Activated CD8-positive, alpha-beta memory T cell treated with anti-CD3 and anti-CD28 coated beads for 4 hours (primary cell): ENCODE measurements around the gene PPP1R12B.
"Not testable (repeated sequence)": the region's sequence is repeated elsewhere in the genome, so short reads cannot be mapped to it uniquely, and the experiment has no call there.

Experiments
- DNase-seq, 2 donors: peaks; one replicate each; pipeline ENCODE4 v3.0.0-alpha.2; 2020; ENCODE audit warnings: low read depth in 2 of 2

Gene PPP1R12B

DNA sequence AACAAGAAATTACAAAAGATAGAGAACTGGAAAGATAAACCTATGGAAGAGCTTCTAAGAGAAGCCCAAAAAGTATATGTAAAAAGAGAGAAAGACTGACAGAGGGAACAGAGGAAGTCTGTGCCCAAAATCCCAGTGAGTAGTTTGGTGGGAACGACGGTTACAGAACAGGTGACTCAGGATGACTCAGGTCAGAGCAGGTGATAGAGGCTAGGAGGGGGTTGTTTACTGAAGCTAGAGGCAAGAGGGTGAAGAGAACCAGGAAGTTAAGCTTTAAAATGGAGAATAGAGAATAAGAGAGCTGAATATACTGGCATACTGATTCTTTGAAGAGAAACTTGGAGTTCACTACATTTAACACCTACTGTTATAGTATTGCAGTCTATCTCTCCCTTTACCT lies 134.9 kb downstream of the PPP1R12B start:
- not testable (repeated sequence) for DNase-seq

GRCh38 chr1:202484032-202484431 lies 135.5 kb downstream of the PPP1R12B start:
- DNase-seq = not testable (repeated sequence)

- not testable (repeated sequence) for DNase-seq
Observed at GRCh38 chr1:202484820-202485219, 136.3 kb downstream of the PPP1R12B start.

GRCh38 chr1:202488178-202488649 lies 139.7 kb downstream of the PPP1R12B start:
- DNase-seq = not testable (repeated sequence)

DNA sequence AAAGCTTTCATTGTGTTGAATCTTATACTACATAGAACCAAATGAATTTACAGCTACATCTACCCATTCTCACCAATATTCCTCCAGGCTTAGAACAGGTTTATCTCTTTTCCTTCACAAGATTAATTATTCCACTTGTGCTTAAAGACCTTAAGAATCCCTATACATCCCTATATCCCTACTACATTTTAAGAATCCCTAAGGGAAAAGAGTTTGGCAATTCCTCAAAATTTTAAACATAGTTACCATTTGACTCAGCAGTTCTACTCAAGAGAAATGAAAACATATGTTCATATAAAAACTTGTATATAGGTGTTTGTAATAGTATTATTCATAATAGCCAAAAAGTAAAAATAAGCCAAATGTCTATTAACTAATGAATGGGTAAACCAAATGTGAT lies 140.6 kb downstream of the PPP1R12B start:
- not testable (repeated sequence) for DNase-seq

DNA sequence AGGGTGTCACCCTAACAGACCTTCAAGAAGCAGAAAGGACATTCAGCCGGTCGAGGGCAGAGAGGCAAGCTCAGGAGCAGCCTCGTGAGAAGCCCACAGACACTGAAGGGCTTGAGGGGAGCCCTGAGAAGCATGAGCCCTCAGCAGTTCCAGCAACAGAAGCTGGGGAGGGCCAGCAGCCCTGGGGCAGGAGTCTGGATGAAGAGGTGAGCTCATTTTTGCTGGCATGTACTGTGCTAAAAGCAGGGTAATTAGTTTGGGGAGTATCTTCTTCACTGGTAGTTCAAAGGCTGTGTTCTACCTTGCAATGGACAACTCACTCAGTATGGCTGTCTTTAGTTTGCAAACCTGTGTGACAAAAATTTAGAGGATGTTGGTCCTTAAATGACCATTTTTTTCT lies 144.6 kb downstream of the PPP1R12B start:
- not testable (repeated sequence) for DNase-seq

GRCh38 chr1:202498542-202498941 lies 150.0 kb downstream of the PPP1R12B start:
- no peak for DNase-seq

DNA sequence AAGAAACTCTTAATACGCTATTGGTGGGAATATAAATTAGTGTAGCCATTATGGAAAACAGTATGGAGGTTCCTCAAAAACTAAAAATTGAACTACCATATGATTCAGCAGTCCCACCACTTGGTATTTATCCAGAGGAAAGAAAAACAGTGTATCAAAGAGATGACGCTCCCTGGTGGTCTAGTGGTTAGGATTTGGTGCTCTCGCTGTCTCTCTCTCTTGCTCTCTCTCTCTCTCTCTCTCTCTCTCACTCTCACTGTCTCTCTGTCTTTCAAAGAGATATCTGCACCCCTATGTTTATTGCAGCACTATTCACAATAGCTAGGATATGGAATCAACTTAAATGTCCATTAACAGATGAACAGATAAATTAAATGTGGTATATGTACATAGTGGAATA lies 151.5 kb downstream of the PPP1R12B start:
- not testable (repeated sequence) for DNase-seq

DNA sequence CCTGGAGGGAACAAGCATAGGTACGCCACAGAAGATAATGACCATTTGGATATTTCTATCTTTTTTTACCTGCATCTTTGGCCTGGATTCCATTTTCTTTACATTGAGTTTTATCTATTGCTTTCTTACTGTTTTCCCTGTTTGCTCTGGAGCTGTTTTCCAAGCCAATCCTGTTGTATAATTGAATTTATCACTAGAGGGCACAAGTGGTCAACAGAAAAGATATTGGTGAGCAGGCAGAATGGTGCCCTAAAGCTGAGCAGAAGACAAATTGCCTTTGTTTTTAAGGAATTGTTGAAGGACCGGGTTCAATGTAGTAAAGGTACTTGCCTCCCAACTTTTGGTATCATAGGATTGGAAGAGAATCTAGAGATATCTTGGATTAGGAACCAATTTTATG lies 152.8 kb downstream of the PPP1R12B start:
- DNase-seq = no peak

- no peak for DNase-seq
Observed at GRCh38 chr1:202505356-202505755, 156.9 kb downstream of the PPP1R12B start.

DNA sequence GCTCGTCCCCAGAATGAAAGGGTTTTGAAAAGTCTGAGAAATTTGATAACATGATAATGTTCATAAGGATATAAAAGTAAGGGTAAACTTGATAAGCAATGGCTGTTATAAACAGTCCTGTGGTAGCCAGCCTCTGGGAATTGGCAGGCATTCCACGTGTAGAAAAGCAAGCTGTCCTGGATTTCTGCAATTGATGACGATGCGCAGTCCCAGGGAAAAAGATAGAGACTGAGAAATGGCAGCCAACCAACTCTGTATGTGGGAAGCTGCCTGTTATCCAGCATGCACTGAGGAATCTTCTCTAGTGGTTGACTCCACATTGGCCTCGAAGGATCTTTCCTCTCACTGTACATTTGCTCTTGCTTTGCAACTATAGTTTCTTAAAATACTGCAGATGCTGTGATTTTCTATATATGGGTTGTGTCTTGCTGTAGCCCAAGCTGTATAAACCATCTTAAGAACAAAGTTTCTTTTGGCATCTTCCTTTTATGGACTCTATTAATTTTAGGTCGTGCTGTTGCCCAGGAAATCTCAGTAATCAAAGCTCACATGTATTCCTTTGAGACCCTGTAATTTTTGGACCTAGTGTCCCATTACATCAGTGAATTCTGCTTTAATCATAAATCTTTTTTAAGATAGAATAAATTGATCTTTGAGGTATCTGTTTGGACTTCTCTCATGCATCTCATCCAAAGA lies 157.5 kb downstream of the PPP1R12B start:
- DNase-seq = not testable (repeated sequence)

DNA sequence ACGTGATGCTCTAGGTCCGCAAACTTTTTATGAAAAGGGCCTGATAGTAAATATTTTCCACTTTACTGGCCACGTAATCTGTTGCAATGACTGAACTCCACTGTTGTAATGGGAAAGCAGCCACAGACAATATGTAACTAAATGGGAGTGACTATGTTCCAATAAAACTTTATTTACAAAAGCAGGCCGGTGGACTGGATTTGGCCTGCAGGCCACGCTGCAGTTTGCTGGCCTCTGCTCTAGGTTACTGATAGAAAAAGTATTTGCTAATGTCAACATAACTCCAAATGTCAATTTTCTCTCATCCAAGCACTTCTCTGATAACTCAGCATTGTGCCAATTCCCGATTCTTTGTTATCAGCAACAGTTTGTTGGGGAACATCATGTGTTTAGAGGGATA lies 160.4 kb downstream of the PPP1R12B start:
- not testable (repeated sequence) for DNase-seq

DNA sequence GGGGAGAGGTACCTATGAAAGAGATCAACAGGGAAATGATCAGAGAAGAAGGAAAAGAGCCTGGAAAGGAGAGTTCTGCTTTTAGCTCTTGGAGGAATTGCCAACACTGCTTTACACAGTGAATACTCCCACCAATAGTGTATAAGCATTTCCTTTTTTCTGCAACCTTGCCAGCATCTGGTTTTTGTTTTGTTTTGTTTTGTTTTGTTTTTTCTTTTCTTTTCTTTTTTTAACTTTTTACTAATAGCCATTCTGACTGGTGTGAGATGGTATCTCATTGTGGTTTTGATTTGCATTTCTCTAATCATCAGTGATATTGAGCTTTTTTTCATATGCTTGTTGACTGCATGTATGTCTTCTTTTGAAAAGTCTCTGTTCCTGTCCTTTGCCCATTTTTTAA lies 165.4 kb downstream of the PPP1R12B start:
- not testable (repeated sequence) for DNase-seq

- no peak for DNase-seq
Observed at GRCh38 chr1:202516434-202516877, 168.0 kb downstream of the PPP1R12B start.

DNA sequence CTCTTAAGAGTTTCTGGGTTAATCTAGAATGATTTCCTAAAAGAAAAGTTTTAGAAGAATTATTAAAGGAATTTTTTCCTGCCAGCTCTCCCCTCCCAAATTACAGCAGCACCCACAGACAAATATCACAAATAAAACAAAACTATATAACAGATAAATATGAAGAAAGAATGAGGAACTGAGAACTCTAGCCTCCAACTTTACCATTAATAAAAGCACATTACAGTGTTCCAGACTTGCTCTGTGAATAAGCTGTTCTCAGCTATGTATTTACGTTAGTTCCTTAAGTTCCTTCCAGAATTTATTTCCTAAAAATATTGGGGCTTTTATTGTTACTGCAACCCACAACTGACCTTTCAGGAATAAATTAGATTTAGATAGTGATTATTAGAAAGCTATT lies 168.6 kb downstream of the PPP1R12B start:
- not testable (repeated sequence) for DNase-seq

- DNase-seq = not testable (repeated sequence)
Observed at GRCh38 chr1:202518180-202518579, 169.7 kb downstream of the PPP1R12B start.

DNA sequence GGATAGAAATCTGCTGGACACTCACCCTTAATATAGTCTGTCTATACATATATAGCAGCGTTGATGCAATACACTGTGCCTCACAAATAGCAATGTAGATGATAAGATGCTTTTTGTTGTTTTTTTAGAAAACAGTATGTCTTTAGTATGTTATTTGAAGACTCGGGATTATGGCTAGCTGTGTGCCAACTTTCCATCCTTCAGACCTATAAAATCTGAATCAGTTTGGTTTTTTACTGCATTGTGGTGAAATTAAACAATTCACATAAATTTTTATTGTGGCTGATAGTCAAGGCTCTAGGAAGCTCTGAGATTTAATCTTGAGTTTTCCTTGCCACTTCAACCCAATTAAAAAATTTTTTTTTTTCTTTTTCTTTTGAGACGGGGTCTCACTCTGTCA lies 170.4 kb downstream of the PPP1R12B start:
- DNase-seq = not testable (repeated sequence)

DNA sequence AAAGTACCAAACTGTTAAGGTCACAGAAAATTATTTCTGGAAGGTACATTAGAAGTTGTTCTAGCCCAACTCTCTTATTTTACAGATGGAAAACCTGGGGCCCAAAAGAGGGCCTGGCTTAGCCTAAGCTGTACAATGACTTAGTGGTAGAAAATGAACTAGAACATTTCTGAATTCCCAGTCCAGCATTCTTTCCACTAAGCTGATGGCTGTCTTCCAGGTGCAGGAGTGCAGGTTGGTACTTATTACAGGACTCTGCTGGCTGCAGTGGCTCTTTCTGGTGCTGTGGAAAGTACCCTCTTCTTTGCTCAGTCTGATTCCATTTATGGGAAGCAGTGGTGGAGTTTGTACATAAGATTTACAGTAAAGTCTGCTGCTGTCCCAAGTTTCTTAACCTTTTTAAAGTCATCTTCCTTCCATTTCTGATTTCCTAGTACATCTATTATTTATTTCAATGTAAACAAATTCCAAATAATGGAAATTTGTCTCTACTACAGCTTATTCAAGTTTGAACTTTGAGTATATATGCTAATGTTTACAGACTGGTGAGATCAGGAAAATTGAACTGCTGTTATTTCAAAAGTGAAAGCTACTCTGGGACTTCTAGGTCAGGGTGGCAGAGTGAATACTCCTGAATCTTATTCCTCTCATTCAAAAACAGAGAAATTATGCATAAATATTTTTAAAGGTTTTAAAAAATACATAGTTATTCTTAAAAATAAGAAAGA lies 171.8 kb downstream of the PPP1R12B start:
- not testable (repeated sequence) for DNase-seq

GRCh38 chr1:202520857-202521216 lies 172.3 kb downstream of the PPP1R12B start:
- DNase-seq = not testable (repeated sequence)

DNA sequence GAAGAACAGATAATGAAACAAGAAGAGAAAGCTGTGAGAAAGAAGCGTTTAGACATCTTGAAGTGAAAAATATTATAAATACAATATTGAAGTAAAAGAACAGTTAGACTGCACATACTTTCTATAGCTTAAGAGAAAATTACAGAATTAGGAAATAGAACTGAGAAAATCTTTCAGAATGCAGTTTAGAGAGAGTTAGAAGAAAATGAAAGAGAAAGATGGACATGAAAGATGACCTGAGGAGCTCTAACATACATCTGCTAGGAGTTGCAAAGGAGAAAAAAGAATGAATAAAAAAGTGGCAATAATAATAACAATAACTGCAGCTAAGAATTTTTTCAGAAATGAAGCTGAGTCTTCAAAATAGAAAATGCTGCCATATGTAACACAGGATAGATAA lies 173.0 kb downstream of the PPP1R12B start:
- DNase-seq = not testable (repeated sequence)

DNA sequence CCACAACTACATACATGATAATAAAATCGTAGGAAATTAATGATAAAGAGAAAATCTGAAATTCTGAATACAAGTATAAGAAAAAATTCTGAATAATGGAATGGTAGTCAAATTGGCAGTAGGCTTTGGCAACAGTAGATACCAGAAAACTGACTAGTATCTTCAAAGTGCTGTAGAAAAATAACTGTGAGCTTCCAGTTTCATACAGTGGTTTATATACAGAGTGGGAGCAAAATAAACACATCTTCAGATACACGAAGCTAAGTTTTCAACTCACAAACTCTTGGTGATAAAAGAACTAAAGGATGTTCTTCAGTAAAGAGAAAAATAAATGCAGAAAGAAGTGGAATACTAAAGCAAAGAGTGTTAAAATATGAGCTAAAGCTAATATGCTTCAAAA lies 173.4 kb downstream of the PPP1R12B start:
- DNase-seq = no peak

DNA sequence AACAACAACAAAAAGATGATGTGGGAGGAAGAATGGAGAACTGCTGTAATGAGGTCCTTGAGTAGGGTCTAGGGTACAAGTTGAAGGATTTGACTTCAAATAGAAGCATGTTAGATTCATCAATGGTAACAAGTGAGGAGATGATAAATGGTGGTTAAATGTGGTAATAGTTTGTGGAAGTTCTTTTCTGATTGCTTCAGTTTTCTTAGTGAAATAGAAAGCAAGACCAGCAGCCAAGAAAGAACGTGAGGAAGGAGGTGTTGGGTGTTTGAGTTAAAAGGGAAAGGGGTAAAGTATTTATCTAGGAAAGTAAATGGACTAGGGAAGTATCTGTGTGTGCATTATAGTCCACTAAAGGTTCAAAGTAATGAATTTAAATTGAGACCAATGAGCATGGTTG lies 177.6 kb downstream of the PPP1R12B start:
- not testable (repeated sequence) for DNase-seq
